ENCODE results near the gene ZNF648.
"Not testable (repeated sequence)": the region's sequence is repeated elsewhere in the genome, so short reads cannot be mapped to it uniquely, and the experiment has no call there.

ZNF648 gene

DNA sequence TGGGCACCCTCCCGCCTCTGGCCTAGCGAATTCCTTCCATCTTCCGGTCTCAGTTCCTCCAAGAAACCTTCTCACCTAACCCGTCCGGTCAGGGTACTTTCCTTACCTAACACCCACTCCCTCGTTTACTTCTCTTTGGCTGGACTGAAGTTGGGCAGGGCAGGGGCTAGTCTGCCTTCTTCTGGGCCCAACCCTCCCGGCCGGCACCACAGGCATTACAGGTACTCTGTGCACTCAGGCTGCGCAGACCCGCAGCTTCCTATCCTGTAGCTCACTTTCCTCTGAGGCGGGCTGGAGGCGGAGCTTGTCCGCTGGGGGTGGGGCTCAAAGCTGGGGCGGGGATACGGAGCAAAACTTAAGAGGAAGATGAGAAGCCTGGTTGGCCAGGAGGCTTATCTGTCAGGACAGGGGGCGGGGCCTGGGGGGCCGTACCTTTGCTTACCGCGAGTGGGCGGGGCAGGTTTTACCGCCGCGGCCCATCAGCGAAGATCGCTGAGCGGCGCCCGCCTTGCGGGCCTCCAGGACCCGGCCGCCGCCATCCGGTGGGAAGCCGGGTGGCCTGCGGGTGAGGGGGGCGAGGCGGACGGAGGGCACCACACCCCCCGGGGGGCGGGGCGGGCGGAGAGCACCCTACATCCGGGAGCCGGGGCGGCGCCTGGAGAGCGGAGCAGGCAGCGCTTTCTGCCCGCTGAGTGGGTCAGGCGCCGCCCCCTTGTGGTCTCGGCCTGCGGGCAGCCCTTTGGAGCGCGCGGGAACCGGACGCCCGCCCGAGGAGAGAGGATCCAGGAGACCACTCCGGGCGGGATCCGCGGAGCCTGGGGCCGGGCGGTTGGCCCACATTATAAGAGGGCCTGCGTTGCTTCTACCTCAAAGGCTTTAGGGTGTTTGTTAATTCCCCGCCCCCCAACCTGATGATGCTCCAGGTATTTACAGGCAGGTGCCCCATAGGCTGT is 31.9 kb downstream of the ZNF648 start:
- DNase-seq (ENCODE audit: low read depth in 2 of 2) = peak; percentile 95 to 96

GRCh38 chr1:182029002-182029378 is 32.5 kb downstream of the ZNF648 start:
- DNase-seq (ENCODE audit: low read depth in 2 of 2) = no peak

- no peak for DNase-seq (ENCODE audit: low read depth in 2 of 2)
Observed at GRCh38 chr1:182015360-182015759, 46.2 kb downstream of the ZNF648 start.

GRCh38 chr1:182010800-182011370 is 50.6 kb downstream of the ZNF648 start:
- DNase-seq (ENCODE audit: low read depth in 2 of 2) = not testable (repeated sequence)

DNA sequence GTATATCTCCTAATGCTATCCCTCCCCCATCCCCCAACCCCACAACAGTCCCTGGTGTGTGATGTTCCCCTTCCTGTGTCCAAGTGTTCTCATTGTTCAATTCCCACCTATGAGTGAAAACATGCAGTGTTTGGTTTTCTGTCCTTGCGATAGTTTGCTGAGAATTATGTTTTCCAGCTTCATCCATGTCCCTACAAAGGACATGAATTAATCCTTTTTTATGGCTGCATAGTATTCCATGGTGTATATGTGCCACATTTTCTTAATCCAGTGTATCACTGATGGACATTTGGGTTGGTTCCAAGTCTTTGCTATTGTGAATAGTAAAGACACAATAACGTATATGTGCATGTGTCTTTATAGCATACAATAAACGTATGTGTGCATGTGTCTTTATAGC is 56.1 kb downstream of the ZNF648 start:
- DNase-seq (ENCODE audit: low read depth in 2 of 2) = not testable (repeated sequence)

DNA sequence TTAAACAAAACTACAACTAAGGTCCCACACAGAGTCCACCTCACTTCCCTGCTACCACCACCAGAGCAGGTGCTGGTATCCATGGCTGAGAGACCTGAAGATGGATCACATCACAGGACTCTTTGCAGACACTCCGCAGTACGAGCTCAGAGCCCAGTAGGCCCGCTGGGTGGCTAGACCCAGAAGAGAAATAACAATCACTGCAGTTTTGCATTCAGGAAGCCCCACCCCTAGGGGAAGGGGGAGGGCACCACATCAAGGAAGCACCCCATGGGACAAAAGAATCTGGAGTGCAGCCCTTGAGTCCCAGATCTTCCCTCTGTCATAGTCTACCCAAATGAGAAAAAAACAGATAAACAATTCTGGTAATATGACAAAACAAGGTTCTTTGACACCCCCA is 56.9 kb downstream of the ZNF648 start:
- no peak for DNase-seq (ENCODE audit: low read depth in 2 of 2)
